GM12872 (cell line): ENCODE results near the gene EIF5AL1.

Experiments used
- CTCF ChIP-seq: IDR thresholded peaks from 3 replicates; pipeline ENCODE4 v1.5.1; 2011; ENCODE audit warnings: low read depth, mild to moderate bottlenecking, low read length, moderate library complexity; ENCODE audit not compliant: insufficient read depth

EIF5AL1 gene

GRCh38 chr10:79472449-79472848 lies 39.9 kb upstream of the EIF5AL1 start:
- TF ChIP-seq CTCF = no peak

- no peak for TF ChIP-seq CTCF
Measured at GRCh38 chr10:79472951-79473350, 39.4 kb upstream of the EIF5AL1 start.

GRCh38 chr10:79473496-79474095 lies 38.7 kb upstream of the EIF5AL1 start:
- no peak for TF ChIP-seq CTCF

- no peak for TF ChIP-seq CTCF
Measured at GRCh38 chr10:79475119-79475653, 37.1 kb upstream of the EIF5AL1 start.

- TF ChIP-seq CTCF = no peak
Measured at GRCh38 chr10:79475877-79476276, 36.5 kb upstream of the EIF5AL1 start.

GRCh38 chr10:79476645-79477044 lies 35.7 kb upstream of the EIF5AL1 start:
- no peak for TF ChIP-seq CTCF

- TF ChIP-seq CTCF = no peak
Measured at GRCh38 chr10:79477456-79477855, 34.9 kb upstream of the EIF5AL1 start.
